Karpas-422 (cell line): Measurements from ENCODE around the gene KCNAB1. TPM values are rescaled to one million over a fixed set of nuclear protein-coding genes. Genes with fewer than 3 reads are reported as not detected.

Experiments used
- DNase-seq: peaks from one replicate; pipeline ENCODE4 v3.0.0-alpha.2; 2015
- H2AFZ ChIP-seq: fragments of 200-600 bp; sonication (generic); 2 replicates; pipeline ENCODE4 v1.6.1; 2014; ENCODE audit warnings: antibody characterized with exemption, low read length, mixed read lengths
- H3K27ac ChIP-seq: fragments of 200-600 bp; sonication (generic); 2 replicates; pipeline ENCODE4 v1.5.1; 2014; ENCODE audit warnings: mild to moderate bottlenecking, low read length, moderate library complexity
- H3K27me3 ChIP-seq: fragments of 200-600 bp; sonication (generic); 2 replicates; pipeline ENCODE4 v1.6.1; 2014; ENCODE audit warnings: low read length, mixed read lengths
- H3K36me3 ChIP-seq: fragments of 200-600 bp; sonication (generic); 2 replicates; pipeline ENCODE4 v1.6.1; 2014; ENCODE audit warnings: low read length, mixed read lengths; ENCODE audit not compliant: insufficient read depth
- H3K4me1 ChIP-seq: fragments of 200-600 bp; sonication (generic); 2 replicates; pipeline ENCODE4 v1.6.1; 2014; ENCODE audit warnings: mild to moderate bottlenecking, low read length, mixed read lengths
- H3K4me2 ChIP-seq: fragments of 200-600 bp; sonication (generic); 2 replicates; pipeline ENCODE4 v1.6.1; 2014; ENCODE audit warnings: low read length, low read depth, mild to moderate bottlenecking; ENCODE audit not compliant: poor library complexity, severe bottlenecking
- H3K4me3 ChIP-seq: fragments of 200-600 bp; sonication (generic); 2 replicates; pipeline ENCODE4 v1.5.1; 2014; ENCODE audit warnings: mild to moderate bottlenecking, antibody characterized with exemption, low read length, mixed read lengths
- H3K79me2 ChIP-seq: fragments of 200-600 bp; sonication (generic); 2 replicates; pipeline ENCODE4 v1.6.1; 2014; ENCODE audit warnings: mild to moderate bottlenecking, low read length, mixed read lengths
- H3K9ac ChIP-seq: fragments of 200-600 bp; sonication (generic); 2 replicates; pipeline ENCODE4 v1.6.0; 2014; ENCODE audit warnings: low read length
- H3K9me2 ChIP-seq: fragments of 200-600 bp; sonication (generic), shearing (Covaris generic); replicated peaks from 2 replicates; pipeline ENCODE4 v1.6.0; 2014; ENCODE audit warnings: mild to moderate bottlenecking, low read length, moderate library complexity; ENCODE audit not compliant: insufficient read depth
- H3K9me3 ChIP-seq: fragments of 300-700, 200-600 bp; sonication (generic); 2 replicates; pipeline ENCODE4 v1.6.1; 2014; ENCODE audit warnings: low read length, mixed read lengths
- H4K20me1 ChIP-seq: fragments of 200-600 bp; sonication (generic); 2 replicates; pipeline ENCODE4 v1.6.1; 2014; ENCODE audit warnings: mild to moderate bottlenecking, antibody characterized with exemption, low read length, low read depth; ENCODE audit not compliant: insufficient read depth
- total RNA-seq: library from RNA; depleted of rRNA; stranded (reverse); fragments of >200 nt; shearing (Covaris generic); gene quantifications from 2 replicates; pipeline ENCODE4 v1.2.3, GENCODE V29; 2014; ENCODE audit warnings: low replicate concordance

Gene KCNAB1
- total RNA-seq, 1 experiment from 2014 or later, result not detected

DNA sequence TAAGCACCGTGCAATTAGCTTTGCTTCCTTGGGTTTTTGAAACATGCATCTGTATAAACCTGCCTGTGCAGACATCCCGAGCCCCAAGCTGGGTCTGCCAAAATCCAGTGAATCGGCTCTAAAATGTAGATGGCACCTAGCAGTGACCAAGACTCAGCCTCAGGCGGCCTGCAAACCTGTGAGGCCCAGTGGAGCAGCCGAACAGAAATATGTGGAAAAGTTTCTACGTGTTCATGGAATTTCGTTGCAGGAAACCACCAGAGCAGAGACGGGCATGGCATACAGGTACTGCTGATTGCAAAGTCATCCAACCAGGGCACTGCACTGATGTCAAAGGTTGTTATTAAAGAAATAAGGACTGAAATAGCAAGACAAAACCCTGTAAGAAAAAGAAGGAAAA lies 22.8 kb downstream of the KCNAB1 start:
- Histone ChIP-seq H3K4me3 (no peak overlapping the region), H3K4me2 (no peak overlapping the region), H4K20me1 (no peaks in the 10 kb centered on the region), H3K27me3 (no peaks in the 10 kb centered on the region), H3K36me3 (no peaks in the 10 kb centered on the region), H2AFZ (no peak overlapping the region), H3K27ac (no peak overlapping the region), H3K9ac (no peak overlapping the region), H3K79me2 (no peaks in the 10 kb centered on the region), H3K4me1 (no peaks in the 10 kb centered on the region), H3K9me2 (no peaks in the 10 kb centered on the region), H3K9me3 (no peaks in the 10 kb centered on the region)
- DNase-seq, result peak; percentile 15

DNA sequence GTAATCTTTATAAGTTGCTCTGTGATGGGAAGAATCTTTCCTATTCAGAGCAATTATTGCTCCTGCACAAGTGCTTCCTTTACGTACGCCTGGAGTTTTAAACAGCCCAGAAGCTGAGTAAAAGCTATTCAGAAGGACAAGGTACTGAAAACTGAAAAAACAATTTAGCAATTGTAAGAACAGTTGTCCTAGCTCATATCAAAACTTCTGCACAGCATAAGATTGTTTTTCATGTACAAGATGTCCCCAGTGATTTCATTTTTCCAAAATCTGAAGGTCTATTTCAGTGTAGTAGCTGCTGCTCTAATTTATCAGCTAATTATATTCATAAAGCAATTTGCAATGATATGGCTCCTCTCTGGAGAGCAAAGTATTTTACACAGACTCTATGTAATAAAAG lies 23.7 kb downstream of the KCNAB1 start:
- DNase-seq, result peak; percentile 14
- no peak overlapping the region for H2AFZ ChIP-seq
- no peaks in the 10 kb centered on the region for H3K9me2 ChIP-seq
- H4K20me1 ChIP-seq, result no peaks in the 10 kb centered on the region
- H3K9me3 ChIP-seq, result no peaks in the 10 kb centered on the region
- no peaks in the 10 kb centered on the region for H3K79me2 ChIP-seq
- no peaks in the 10 kb centered on the region for H3K27me3 ChIP-seq
- H3K4me1 ChIP-seq, result no peaks in the 10 kb centered on the region
- H3K9ac ChIP-seq, result no peak overlapping the region
- no peak overlapping the region for H3K27ac ChIP-seq
- H3K36me3 ChIP-seq, result no peaks in the 10 kb centered on the region
- no peak overlapping the region for H3K4me2 ChIP-seq
- H3K4me3 ChIP-seq, result no peak overlapping the region

DNA sequence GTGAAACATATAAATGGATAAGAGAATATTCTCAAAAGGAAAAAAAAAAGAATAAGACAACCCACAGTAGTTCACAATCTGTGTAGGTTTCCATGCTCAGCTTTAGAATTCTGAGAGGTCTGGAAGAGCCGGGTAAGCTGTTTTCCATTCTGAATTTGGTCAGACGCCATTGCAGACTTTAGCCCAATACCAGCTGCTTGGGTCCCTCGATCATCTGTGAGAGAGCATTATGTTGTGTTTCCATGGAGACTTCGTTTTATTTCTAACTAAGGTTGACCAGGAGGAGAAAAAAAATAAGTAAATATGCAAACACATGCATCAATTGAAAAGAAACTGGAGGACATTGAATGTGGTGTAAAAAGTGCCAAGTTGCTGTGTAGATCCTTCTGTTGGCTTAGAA lies 25.5 kb downstream of the KCNAB1 start:
- Histone ChIP-seq H3K27me3 (no peaks in the 10 kb centered on the region), H3K79me2 (no peaks in the 10 kb centered on the region), H3K4me2 (no peak overlapping the region), H2AFZ (no peak overlapping the region), H3K9ac (no peak overlapping the region), H3K9me3 (no peaks in the 10 kb centered on the region), H3K4me1 (no peaks in the 10 kb centered on the region), H3K4me3 (no peak overlapping the region), H3K9me2 (no peaks in the 10 kb centered on the region), H4K20me1 (no peaks in the 10 kb centered on the region), H3K36me3 (no peaks in the 10 kb centered on the region), H3K27ac (no peak overlapping the region)
- no peak for DNase-seq

DNA sequence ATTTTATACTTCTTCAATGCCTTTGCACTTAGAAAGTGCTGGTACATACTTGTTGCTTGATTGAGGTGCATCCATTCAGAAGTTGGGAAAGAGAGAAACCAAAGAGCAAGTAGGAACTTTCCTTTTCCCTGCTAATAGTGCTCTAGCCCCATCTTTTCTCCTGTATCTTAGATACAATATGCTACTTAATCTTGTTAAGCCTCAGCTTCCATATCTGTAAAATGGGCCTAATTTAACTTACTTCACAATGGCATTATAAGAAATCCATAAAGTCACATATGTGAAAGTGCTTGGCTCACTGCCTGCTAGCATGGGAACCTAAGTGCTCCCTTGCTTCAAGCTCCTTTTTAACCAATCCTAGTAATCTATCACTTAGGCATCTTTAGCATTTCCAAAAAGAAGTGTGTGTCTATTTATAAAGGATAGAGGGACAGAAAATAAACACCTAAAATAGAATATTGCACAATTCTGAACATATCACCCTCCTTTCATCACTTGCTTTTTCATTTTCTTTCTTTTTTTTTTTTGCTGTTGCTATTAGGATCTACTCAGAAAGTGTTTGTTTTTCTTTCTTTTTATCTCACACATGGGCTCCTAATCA lies 28.1 kb downstream of the KCNAB1 start:
- H3K4me1 ChIP-seq, result no peaks in the 10 kb centered on the region
- H3K9me2 ChIP-seq, result no peaks in the 10 kb centered on the region
- no peak overlapping the region for H2AFZ ChIP-seq

DNA sequence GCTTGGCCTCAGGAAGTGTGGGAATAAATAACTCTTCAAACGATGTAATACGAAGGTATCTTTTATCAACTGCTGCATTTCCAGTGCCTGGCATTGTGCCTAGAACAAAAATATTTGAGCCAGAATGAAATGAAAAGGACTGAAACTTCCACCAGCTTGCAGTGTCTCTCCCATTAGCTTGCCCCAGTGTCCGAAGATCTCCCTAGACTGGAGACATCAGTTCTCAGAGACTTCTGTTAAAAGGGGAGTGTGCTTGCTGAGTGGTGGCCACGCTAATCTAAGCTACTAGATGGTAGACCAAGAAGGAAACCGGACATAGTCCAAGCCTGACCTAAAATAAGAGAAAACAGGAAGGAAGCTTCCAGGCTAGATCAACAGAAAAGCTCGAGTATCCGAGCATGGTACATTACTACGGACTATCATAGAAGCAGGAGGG lies 28.6 kb downstream of the KCNAB1 start:
- no peaks in the 10 kb centered on the region for H3K27me3 ChIP-seq
- no peaks in the 10 kb centered on the region for H3K9me3 ChIP-seq
- no peaks in the 10 kb centered on the region for H3K79me2 ChIP-seq
- H4K20me1 ChIP-seq, result no peaks in the 10 kb centered on the region
- H3K27ac ChIP-seq, result no peak overlapping the region
- no peaks in the 10 kb centered on the region for H3K9me2 ChIP-seq
- no peak overlapping the region for H3K4me3 ChIP-seq
- H3K4me1 ChIP-seq, result no peaks in the 10 kb centered on the region
- no peak overlapping the region for H3K4me2 ChIP-seq
- H2AFZ ChIP-seq, result no peak overlapping the region
- DNase-seq, result no peak
- no peaks in the 10 kb centered on the region for H3K36me3 ChIP-seq
- no peak overlapping the region for H3K9ac ChIP-seq

More for the DNA sequence above, 28.1 kb downstream of the KCNAB1 start:
- H3K9me3 ChIP-seq, result no peaks in the 10 kb centered on the region
- no peak for DNase-seq
- no peaks in the 10 kb centered on the region for H3K36me3 ChIP-seq
- H3K9ac ChIP-seq, result no peak overlapping the region
- no peak overlapping the region for H3K4me2 ChIP-seq
- no peaks in the 10 kb centered on the region for H3K79me2 ChIP-seq
- no peaks in the 10 kb centered on the region for H3K27me3 ChIP-seq
- no peak overlapping the region for H3K27ac ChIP-seq
- no peaks in the 10 kb centered on the region for H4K20me1 ChIP-seq
- no peak overlapping the region for H3K4me3 ChIP-seq

DNA sequence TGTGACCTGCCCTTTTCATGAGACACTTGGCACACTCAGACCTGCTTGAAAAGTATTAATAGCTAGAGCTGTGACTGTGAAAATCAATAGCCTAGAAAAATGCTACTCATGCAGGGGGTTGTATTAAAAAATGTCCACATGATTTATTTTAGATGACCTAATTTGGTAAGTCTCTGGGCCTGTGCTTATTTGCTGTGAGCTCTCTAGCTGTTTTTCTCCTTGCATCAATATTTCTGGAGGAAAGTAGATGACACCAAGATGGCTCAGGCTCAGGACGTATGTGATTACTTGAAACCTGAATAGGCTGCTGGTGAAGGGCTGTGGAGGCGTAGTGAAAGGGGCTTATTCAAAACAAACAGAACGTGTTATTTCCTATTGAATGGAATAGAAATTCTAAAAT lies 29.5 kb downstream of the KCNAB1 start:
- H3K79me2 ChIP-seq, result no peaks in the 10 kb centered on the region

DNA sequence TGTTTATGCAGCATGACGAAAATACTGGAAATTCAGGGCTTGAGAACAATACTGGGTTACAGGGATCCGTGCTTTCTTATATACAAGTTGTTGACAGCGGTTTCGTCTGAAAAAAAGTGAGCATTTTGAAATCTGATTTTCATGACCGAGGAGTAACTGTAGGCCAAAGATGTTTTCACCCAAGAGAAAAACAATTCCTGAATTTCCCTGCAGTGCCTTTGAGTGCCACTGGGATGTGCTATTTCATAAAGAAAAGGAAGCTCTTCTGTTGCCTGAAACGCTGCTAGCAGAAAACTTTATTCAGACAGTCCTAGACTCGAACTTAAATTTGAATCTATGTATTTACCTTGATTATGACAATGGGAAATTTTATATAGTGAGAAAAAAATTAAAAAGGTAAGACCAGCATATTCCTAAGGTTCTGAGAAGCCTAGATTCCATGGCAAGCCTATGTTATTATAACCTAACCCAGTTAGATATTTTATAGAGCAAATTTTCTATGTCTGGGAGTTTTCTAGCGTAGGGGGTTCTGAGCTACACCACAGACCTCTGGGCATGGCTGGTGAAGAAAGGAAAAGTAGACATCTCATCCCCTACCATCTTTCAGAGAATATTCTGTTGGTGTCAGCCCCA lies 30.2 kb downstream of the KCNAB1 start:
- DNase-seq, result peak; percentile 78
- Histone ChIP-seq H3K27me3 (no peaks in the 10 kb centered on the region), H3K4me3 (no peak overlapping the region), H3K36me3 (no peaks in the 10 kb centered on the region), H3K9me2 (no peaks in the 10 kb centered on the region), H3K27ac (no peak overlapping the region), H3K9me3 (no peaks in the 10 kb centered on the region), H3K4me1 (no peaks in the 10 kb centered on the region), H2AFZ (no peak overlapping the region), H3K9ac (no peak overlapping the region), H4K20me1 (no peaks in the 10 kb centered on the region), H3K79me2 (no peaks in the 10 kb centered on the region), H3K4me2 (no peak overlapping the region)

More for the DNA sequence above, 29.5 kb downstream of the KCNAB1 start:
- Histone ChIP-seq H3K4me2 (no peak overlapping the region), H4K20me1 (no peaks in the 10 kb centered on the region), H2AFZ (no peak overlapping the region), H3K27me3 (no peaks in the 10 kb centered on the region), H3K27ac (no peak overlapping the region), H3K9me3 (no peaks in the 10 kb centered on the region), H3K4me1 (no peaks in the 10 kb centered on the region), H3K9me2 (no peaks in the 10 kb centered on the region), H3K36me3 (no peaks in the 10 kb centered on the region), H3K9ac (no peak overlapping the region), H3K4me3 (no peak overlapping the region)
- no peak for DNase-seq

DNA sequence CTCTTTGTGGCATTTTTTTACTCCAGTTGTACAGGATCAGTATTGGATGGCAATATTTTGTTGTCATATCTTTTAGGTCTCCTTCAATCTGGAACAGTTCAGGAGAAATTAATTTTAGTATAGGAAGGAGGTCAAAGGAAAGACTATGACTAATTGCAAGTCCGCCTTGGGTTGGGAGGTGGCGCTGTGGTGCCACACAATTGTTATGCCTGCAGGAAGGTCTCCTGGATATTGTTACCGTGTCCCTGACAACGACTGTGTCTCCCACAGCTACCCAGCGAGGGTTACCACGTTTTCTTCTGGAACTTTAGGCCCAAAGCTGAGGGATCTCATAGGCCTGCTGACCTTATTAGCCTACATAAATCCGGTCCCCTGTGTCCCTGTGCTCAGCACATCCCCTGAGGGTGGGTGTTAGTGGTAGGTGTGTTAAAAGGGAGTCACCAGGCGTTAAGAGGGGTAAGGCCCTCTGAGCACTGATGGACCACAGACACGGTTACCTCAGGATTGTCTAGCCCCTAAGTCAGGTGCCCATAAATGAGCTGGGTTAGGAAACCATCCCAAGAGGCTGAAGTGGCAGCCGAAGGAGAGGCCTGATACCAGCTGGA lies 31.5 kb downstream of the KCNAB1 start:
- Histone ChIP-seq H3K36me3 (no peaks in the 10 kb centered on the region), H4K20me1 (no peaks in the 10 kb centered on the region), H3K9me2 (no peaks in the 10 kb centered on the region), H3K4me2 (no peak overlapping the region), H3K79me2 (no peaks in the 10 kb centered on the region), H3K27me3 (no peaks in the 10 kb centered on the region), H3K27ac (no peak overlapping the region), H3K4me1 (no peaks in the 10 kb centered on the region), H2AFZ (no peak overlapping the region), H3K9me3 (no peaks in the 10 kb centered on the region), H3K4me3 (no peak overlapping the region), H3K9ac (no peak overlapping the region)
- DNase-seq, result peak; percentile 78
